ENCODE measurements around the gene DBF4B. TPM values are rescaled to one million over a fixed set of nuclear protein-coding genes. Genes with fewer than 3 reads are reported as not detected.

Gene DBF4B
- polyA plus RNA-seq, 1 of the 3 experiments (the other 2 are of a cell fraction): 8.3 TPM

GRCh38 chr17:44780161-44780560 lies 71.7 kb downstream of the DBF4B start (continued):
- TF ChIP-seq MXI1 (IDR thresholded peaks at IDR 0.05; ENCODE audit: low read depth, low read length) (no peak), USF2 (IDR thresholded peaks at IDR 0.05; ENCODE audit: borderline replicate concordance, low read depth, low read length) (no peak), TCF12 (IDR thresholded peaks at IDR 0.05) (no peak), TEAD4 (IDR thresholded peaks at IDR 0.05; ENCODE audit: borderline replicate concordance, insufficient read depth) (no peak), SIN3A (IDR thresholded peaks at IDR 0.05; ENCODE audit: borderline replicate concordance, low read depth, low read length) (no peak), RCOR1 (IDR thresholded peaks at IDR 0.05; ENCODE audit: low read length) (no peak), ZBTB33 (IDR thresholded peaks at IDR 0.05; ENCODE audit: borderline replicate concordance, low read depth) (no peak)
- TF ChIP-seq, protein P1, sequence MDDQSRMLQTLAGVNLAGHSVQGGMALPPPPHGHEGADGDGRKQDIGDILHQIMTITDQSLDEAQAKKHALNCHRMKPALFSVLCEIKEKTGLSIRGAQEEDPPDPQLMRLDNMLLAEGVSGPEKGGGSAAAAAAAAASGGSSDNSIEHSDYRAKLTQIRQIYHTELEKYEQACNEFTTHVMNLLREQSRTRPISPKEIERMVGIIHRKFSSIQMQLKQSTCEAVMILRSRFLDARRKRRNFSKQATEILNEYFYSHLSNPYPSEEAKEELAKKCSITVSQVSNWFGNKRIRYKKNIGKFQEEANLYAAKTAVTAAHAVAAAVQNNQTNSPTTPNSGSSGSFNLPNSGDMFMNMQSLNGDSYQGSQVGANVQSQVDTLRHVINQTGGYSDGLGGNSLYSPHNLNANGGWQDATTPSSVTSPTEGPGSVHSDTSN (IDR thresholded peaks at IDR 0.05): no peak

DNA sequence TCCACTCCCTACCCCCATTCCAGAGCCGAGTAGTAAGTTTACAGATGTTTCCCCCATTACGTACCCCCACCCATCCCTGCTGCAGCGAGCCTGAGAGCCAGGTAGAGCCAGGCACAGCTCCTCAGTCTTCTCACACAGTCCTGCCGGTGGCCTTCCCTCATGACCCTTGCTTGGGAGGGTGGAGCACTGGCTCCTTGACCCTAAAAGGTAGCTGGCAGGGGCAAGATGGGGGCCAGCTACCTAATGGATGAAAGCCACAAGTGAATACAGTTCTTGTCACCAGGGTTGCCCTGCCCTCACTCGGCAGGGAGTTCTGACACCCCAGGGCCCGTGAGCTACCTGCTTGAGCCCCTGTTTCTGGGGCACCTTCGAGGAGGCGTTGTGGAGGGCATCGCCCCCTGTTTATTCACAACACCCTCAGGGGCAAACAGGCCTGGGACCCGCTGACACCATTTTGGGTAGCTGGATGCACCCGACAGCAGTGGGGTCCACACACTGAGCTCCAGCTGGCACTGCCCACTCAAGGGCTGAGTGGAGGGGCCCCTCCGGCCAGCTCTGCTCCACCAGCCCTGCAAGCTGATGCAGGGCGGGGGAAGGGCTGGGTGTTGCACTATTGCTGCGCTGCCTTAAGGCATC lies 72.5 kb downstream of the DBF4B start:
- POLR2A ChIA-PET: interaction anchor here (0.5 kb wide), 1 partner anchor 56 kb away, joined by 3 read pairs; no protein-coding TSS in a partner anchor
- Histone ChIP-seq H3K4me3 (ENCODE audit: low read depth in 2 of 2, low read length in 1 of 2) (no peak overlapping the region), H4K20me1 (ENCODE audit: insufficient read depth) (no peaks in the 10 kb centered on the region), H3K79me2 (ENCODE audit: insufficient read depth) (no peaks in the 10 kb centered on the region), H3K9me2 (no peaks in the 10 kb centered on the region), H3K9me3 (no peaks in the 10 kb centered on the region), H3K4me2 (no peak overlapping the region), H3K4me1 (ENCODE audit: control insufficient read depth in 1 of 2, insufficient read depth in 2 of 2, low read depth in 1 of 2, low read length in 1 of 2) (peaks cover 0 to 20% of the 10 kb centered on the region in 2 experiments; a peak in 1 of 4 replicates), H3K36me3 (replicated peaks in 1 of 2; ENCODE audit: control insufficient read depth in 1 of 2, insufficient read depth in 2 of 2, low read length in 1 of 2) (no peaks in the 10 kb centered on the region), H2AFZ (ENCODE audit: low read depth) (no peak overlapping the region), H3K9ac (no peak overlapping the region), H3K27me3 (ENCODE audit: insufficient read depth) (no peaks in the 10 kb centered on the region), H3K27ac (ENCODE audit: low read depth in 2 of 2, low read length in 1 of 2) (no peak overlapping the region), H3F3A (replicated peaks; ENCODE audit: insufficient read depth) (no peaks in the 10 kb centered on the region)
- 94% methylated on average over 10 of the region's 14 CpGs for WGBS (ENCODE audit: low lambda C conversion rate)
- peak; percentile 9 for DNase-seq
- TF ChIP-seq MEF2A (IDR thresholded peaks at IDR 0.05; ENCODE audit: borderline replicate concordance, low read depth) (no peak), CTCF (IDR thresholded peaks at IDR 0.05) (no peak), SIN3A (IDR thresholded peaks at IDR 0.05; ENCODE audit: borderline replicate concordance, low read depth, low read length) (no peak), TAF1 (IDR thresholded peaks at IDR 0.05; ENCODE audit: borderline replicate concordance, low read depth, low read length) (no peak), USF2 (IDR thresholded peaks at IDR 0.05; ENCODE audit: borderline replicate concordance, low read depth, low read length) (no peak), CHD2 (IDR thresholded peaks at IDR 0.05; ENCODE audit: low read length, partially characterized antibody) (no peak), NRF1 (IDR thresholded peaks at IDR 0.05; ENCODE audit: low read depth, low read length) (no peak), FOSL2 (IDR thresholded peaks at IDR 0.05; ENCODE audit: borderline replicate concordance, low read depth) (no peak)
- TF ChIP-seq, protein P1 (IDR thresholded peaks at IDR 0.05): no peak
- CTCF ChIA-PET: interaction anchor here (0.6 to 17.7 kb wide), 12 partner anchors 17 to 354 kb away, joined by 3 to 420 read pairs (median 32); partner anchors contain the start of genes ACBD4, GJC1 and HIGD1B
